Neutrophil (primary cell): ENCODE data around the gene SCMH1.

ENCODE experiments used
- H3K27ac ChIP-seq: fragments of 200-600 bp; sonication (generic); 2 replicates; pipeline ENCODE4 v1.5.1; 2016; ENCODE audit warnings: mild to moderate bottlenecking, moderate library complexity
- H3K27me3 ChIP-seq: fragments of 200-600 bp; sonication (generic); 2 replicates; pipeline ENCODE4 v1.6.0; 2016; ENCODE audit warnings: mild to moderate bottlenecking
- H3K36me3 ChIP-seq: fragments of 200-600 bp; sonication (generic); 2 replicates; pipeline ENCODE4 v1.5.1; 2017
- H3K4me1 ChIP-seq, 2 experiments: fragments of 200-600 bp in 1 of 2; sonication (generic) in 1 of 2; 1 replicate in 1 of 2; 2 replicates in 1 of 2; pipeline versions ENCODE4 v1.5.1 to v1.6.1; 2013 to 2016; ENCODE audit warnings: low read depth in 1 of 2, low read length in 1 of 2, mild to moderate bottlenecking in 1 of 2, moderate library complexity in 1 of 2; ENCODE audit not compliant: control insufficient read depth in 1 of 2, insufficient read depth in 1 of 2
- H3K4me3 ChIP-seq, 2 experiments: fragments of 200-600 bp in 1 of 2; sonication (generic) in 1 of 2; 1 replicate in 1 of 2; 2 replicates in 1 of 2; pipeline ENCODE4 v1.5.1; 2013 to 2016; ENCODE audit warnings: low read depth in 1 of 2, low read length in 1 of 2, mild to moderate bottlenecking in 1 of 2, moderate library complexity in 1 of 2
- H3K9me3 ChIP-seq: fragments of 200-600 bp; sonication (generic); 2 replicates; pipeline ENCODE4 v1.5.1; 2016
- CTCF ChIP-seq: fragments of 200-600 bp; sonication (generic); IDR thresholded peaks from 2 replicates; pipeline ENCODE4 v1.5.1; 2016; ENCODE audit warnings: antibody characterized with exemption

Gene SCMH1

GRCh38 chr1:41169066-41169798 lies 72.9 kb downstream of the SCMH1 start:
- no peaks in the 10 kb centered on the region for H3K36me3 ChIP-seq
- H3K9me3 ChIP-seq: no peaks in the 10 kb centered on the region
- no peaks in the 10 kb centered on the region for H3K27me3 ChIP-seq
- H3K4me1 ChIP-seq: no peaks in the 10 kb centered on the region
- TF ChIP-seq CTCF: no peak
- no peak overlapping the region for H3K4me3 ChIP-seq
- no peak overlapping the region for H3K27ac ChIP-seq

DNA sequence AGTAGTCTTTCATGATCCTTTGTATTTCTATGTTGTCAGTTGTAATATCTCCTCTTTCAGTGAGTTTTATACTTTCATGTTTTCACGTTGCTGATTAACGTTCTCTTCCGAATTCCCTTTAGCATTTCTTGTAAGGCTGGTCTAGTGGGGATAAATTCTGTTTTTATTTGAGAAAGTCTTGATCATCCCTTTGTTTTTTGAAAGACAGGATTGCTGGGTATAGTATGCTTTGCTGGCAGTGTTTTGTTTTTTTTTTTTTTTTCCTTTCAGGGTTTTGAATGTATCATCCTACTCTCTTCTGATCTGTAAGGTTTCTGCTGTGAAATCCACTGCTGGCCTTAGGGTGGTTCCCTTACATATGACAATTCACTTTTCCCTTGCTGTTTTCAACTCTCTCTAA lies 74.4 kb downstream of the SCMH1 start:
- TF ChIP-seq CTCF: no peak
- no peaks in the 10 kb centered on the region for H3K27me3 ChIP-seq
- no peaks in the 10 kb centered on the region for H3K36me3 ChIP-seq
- H3K4me3 ChIP-seq: no peak overlapping the region
- no peaks in the 10 kb centered on the region for H3K9me3 ChIP-seq
- no peaks in the 10 kb centered on the region for H3K4me1 ChIP-seq
- H3K27ac ChIP-seq: no peak overlapping the region

- Histone ChIP-seq H3K27me3 (no peaks in the 10 kb centered on the region), H3K9me3 (no peaks in the 10 kb centered on the region), H3K27ac (no peak overlapping the region), H3K36me3 (peaks cover 10% of the 10 kb centered on the region), H3K4me3 (no peak overlapping the region), H3K4me1 (no peaks in the 10 kb centered on the region)
- no peak for TF ChIP-seq CTCF
Observed at GRCh38 chr1:41164727-41165126, 77.4 kb downstream of the SCMH1 start.

DNA sequence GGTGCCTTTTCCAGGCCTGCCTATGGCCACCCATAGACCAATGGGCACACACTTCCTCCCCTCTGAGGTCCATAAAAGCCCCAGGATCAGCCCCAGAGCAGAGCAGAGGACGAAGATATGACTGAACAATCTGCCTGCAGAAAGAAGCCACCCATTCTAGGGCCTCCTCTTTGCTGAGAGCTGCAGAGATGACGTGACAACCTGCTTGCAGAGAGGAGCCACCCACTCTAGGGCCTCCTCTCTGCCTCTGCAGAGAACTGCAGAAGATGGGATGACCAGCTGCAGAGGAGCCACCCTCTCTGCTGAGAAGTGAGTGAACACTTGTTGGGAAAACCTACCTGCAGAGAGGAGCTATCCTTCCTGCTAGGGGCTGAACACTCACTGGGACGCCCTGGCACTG lies 79.7 kb downstream of the SCMH1 start:
- no peaks in the 10 kb centered on the region for H3K4me1 ChIP-seq
- H3K36me3 ChIP-seq: peaks cover 10% of the 10 kb centered on the region
- no peak for TF ChIP-seq CTCF
- H3K9me3 ChIP-seq: no peaks in the 10 kb centered on the region
- no peaks in the 10 kb centered on the region for H3K27me3 ChIP-seq
- H3K4me3 ChIP-seq: no peak overlapping the region
- H3K27ac ChIP-seq: no peak overlapping the region

GRCh38 chr1:41161846-41162245 lies 80.3 kb downstream of the SCMH1 start:
- peaks cover 10% of the 10 kb centered on the region for H3K36me3 ChIP-seq
- no peak overlapping the region for H3K27ac ChIP-seq
- no peak overlapping the region for H3K4me3 ChIP-seq
- no peak for TF ChIP-seq CTCF
- H3K27me3 ChIP-seq: no peaks in the 10 kb centered on the region
- H3K4me1 ChIP-seq: no peaks in the 10 kb centered on the region
- no peaks in the 10 kb centered on the region for H3K9me3 ChIP-seq
